CD8-positive, alpha-beta memory T cell (primary cell): ENCODE results near the gene TNNT3. TPM values are rescaled to one million over a fixed set of nuclear protein-coding genes. Genes with fewer than 3 reads are reported as not detected.
A peak's percentile ranks its signal among the peaks of the same experiment; 100 is the strongest.

Experiments
- CTCF ChIA-PET: fragments of 350-600 bp; sonication (Branson Sonifier 250); formaldehyde crosslinking; loops from one replicate; lab custom pipeline; 2021; ENCODE audit warnings: antibody characterized with exemption; lab: Charles Lee
- POLR2A ChIA-PET: fragments of 350-600 bp; sonication (Branson Sonifier 250); formaldehyde crosslinking; loops from one replicate; lab custom pipeline; 2021; ENCODE audit warnings: antibody characterized with exemption; lab: Charles Lee
- DNase-seq, 5 donors: peaks; one replicate each; pipeline versions ENCODE4 v3.0.0 to v3.0.0-alpha.2; 2020 to 2022; ENCODE audit warnings: mixed read lengths in 1 of 5
- H3K27ac ChIP-seq: one replicate; pipeline ENCODE4 v1.7.0; 2013; ENCODE audit warnings: low read depth, mild to moderate bottlenecking, low read length, moderate library complexity
- H3K27me3 ChIP-seq: 2 replicates; pipeline ENCODE4 v1.7.0; 2013; ENCODE audit warnings: low read length, mild to moderate bottlenecking; ENCODE audit not compliant: insufficient read depth, poor library complexity, severe bottlenecking
- H3K36me3 ChIP-seq: 2 replicates; pipeline ENCODE4 v1.7.0; 2013; ENCODE audit warnings: mild to moderate bottlenecking, low read length, moderate library complexity; ENCODE audit not compliant: insufficient read depth
- H3K4me1 ChIP-seq: 2 replicates; pipeline ENCODE4 v1.7.0; 2013; ENCODE audit warnings: mild to moderate bottlenecking, low read length, moderate library complexity; ENCODE audit not compliant: insufficient read depth
- H3K4me3 ChIP-seq: 2 replicates; pipeline ENCODE4 v1.7.0; 2013; ENCODE audit warnings: mild to moderate bottlenecking, low read length
- H3K9me3 ChIP-seq: 2 replicates; pipeline ENCODE4 v1.7.0; 2013; ENCODE audit warnings: mild to moderate bottlenecking, low read length
- H3K27ac Mint-ChIP-seq, 8 donors: one replicate each; pipeline ENCODE4 v1.8.0; 2020 to 2021; ENCODE audit warnings: mixed read lengths in 8 of 8, mild to moderate bottlenecking in 6 of 8, inconsistent platforms in 3 of 8, moderate library complexity in 3 of 8
- H3K27me3 Mint-ChIP-seq, 2 donors: one replicate each; pipeline ENCODE4 v1.8.0; 2020 to 2021; ENCODE audit warnings: mixed read lengths in 2 of 2, mild to moderate bottlenecking in 1 of 2, moderate library complexity in 1 of 2
- H3K36me3 Mint-ChIP-seq, 3 donors: one replicate each; pipeline ENCODE4 v1.8.0; 2020 to 2021; ENCODE audit warnings: mixed read lengths in 3 of 3, inconsistent platforms in 1 of 3, mild to moderate bottlenecking in 1 of 3
- H3K4me1 Mint-ChIP-seq, 3 donors: one replicate each; pipeline ENCODE4 v1.8.0; 2020 to 2021; ENCODE audit warnings: mixed read lengths in 3 of 3, inconsistent platforms in 1 of 3, mild to moderate bottlenecking in 1 of 3
- H3K4me3 Mint-ChIP-seq, 7 donors: one replicate each; pipeline ENCODE4 v1.8.0; 2020 to 2021; ENCODE audit warnings: mixed read lengths in 7 of 7, mild to moderate bottlenecking in 6 of 7, moderate library complexity in 4 of 7, inconsistent platforms in 2 of 7
- H3K9me3 Mint-ChIP-seq, 5 donors: one replicate each; pipeline ENCODE4 v1.8.0; 2020 to 2022; ENCODE audit warnings: mixed read lengths in 5 of 5, mild to moderate bottlenecking in 3 of 5, moderate library complexity in 2 of 5, inconsistent platforms in 1 of 5
- polyA plus RNA-seq: library from polyadenylated mRNA; unstranded; fragments of 300-500 nt; fragmentation: Illumina TruSeq; gene quantifications from one replicate; pipeline ENCODE4 v1.2.3, GENCODE V29; 2021
- total RNA-seq, 2 experiments: library from RNA; stranded (reverse); gene quantifications; one replicate each; pipeline ENCODE4 v1.2.3, GENCODE V29; 2021

TNNT3 gene
- total and polyA plus RNA-seq, 3 experiments from 2014 or later: 1.4 to 1.6 TPM; not detected in 1

GRCh38 chr11:1879342-1879940 lies 40.1 kb upstream of the TNNT3 start:
- H3K9me3 ChIP-seq: no peaks in the 10 kb centered on the region
- peaks cover 8% of the 10 kb centered on the region for H3K4me1 ChIP-seq
- DNase-seq: peak in 1 of 5 donors; percentile 39
- H3K4me1 Mint-ChIP-seq: peaks cover 7 to 43% (median 11%) of the 10 kb centered on the region in 3 donors
- H3K36me3 ChIP-seq: peaks cover 14% of the 10 kb centered on the region
- no peak overlapping the region for H3K4me3 Mint-ChIP-seq
- no peaks in the 10 kb centered on the region for H3K9me3 Mint-ChIP-seq
- H3K27ac Mint-ChIP-seq: peak overlapping the region in 2 of 8 donors; percentile 17 to 27
- no peaks in the 10 kb centered on the region for H3K27me3 ChIP-seq
- H3K4me3 ChIP-seq: no peak overlapping the region
- CTCF ChIA-PET: interaction anchor here (1.0 to 1.1 kb wide), 3 partner anchors 24 to 44 kb away, joined by 3 to 4 read pairs (median 3); partner anchors contain the start of gene SYT8
- POLR2A ChIA-PET: no interaction called here
- peaks cover 0 to 27% (median 0%) of the 10 kb centered on the region in 3 donors for H3K36me3 Mint-ChIP-seq
- no peak overlapping the region for H3K27ac ChIP-seq
- H3K27me3 Mint-ChIP-seq: no peaks in the 10 kb centered on the region

- H3K27me3 Mint-ChIP-seq: no peaks in the 10 kb centered on the region
- Histone ChIP-seq H3K27ac (no peak overlapping the region), H3K9me3 (no peaks in the 10 kb centered on the region), H3K4me3 (no peak overlapping the region), H3K4me1 (peaks cover 8% of the 10 kb centered on the region), H3K27me3 (no peaks in the 10 kb centered on the region), H3K36me3 (peaks cover 21% of the 10 kb centered on the region)
- H3K4me3 Mint-ChIP-seq: no peak overlapping the region
- H3K4me1 Mint-ChIP-seq: peaks cover 7 to 42% (median 11%) of the 10 kb centered on the region in 3 donors
- POLR2A ChIA-PET: no interaction called here
- peaks cover 0 to 26% (median 0%) of the 10 kb centered on the region in 3 donors for H3K36me3 Mint-ChIP-seq
- CTCF ChIA-PET: interaction anchor here (1.1 to 4.5 kb wide), 3 partner anchors 10 to 27 kb away, joined by 3 to 93 read pairs (median 13); partner anchors contain the start of gene LSP1
- peak overlapping the region in 4 of 8 donors; percentile 29 to 82 (median 76) for H3K27ac Mint-ChIP-seq
- peak in 1 of 5 donors; percentile 46 for DNase-seq
- H3K9me3 Mint-ChIP-seq: no peaks in the 10 kb centered on the region
Observed at GRCh38 chr11:1879941-1880720, 39.4 kb upstream of the TNNT3 start.

DNA sequence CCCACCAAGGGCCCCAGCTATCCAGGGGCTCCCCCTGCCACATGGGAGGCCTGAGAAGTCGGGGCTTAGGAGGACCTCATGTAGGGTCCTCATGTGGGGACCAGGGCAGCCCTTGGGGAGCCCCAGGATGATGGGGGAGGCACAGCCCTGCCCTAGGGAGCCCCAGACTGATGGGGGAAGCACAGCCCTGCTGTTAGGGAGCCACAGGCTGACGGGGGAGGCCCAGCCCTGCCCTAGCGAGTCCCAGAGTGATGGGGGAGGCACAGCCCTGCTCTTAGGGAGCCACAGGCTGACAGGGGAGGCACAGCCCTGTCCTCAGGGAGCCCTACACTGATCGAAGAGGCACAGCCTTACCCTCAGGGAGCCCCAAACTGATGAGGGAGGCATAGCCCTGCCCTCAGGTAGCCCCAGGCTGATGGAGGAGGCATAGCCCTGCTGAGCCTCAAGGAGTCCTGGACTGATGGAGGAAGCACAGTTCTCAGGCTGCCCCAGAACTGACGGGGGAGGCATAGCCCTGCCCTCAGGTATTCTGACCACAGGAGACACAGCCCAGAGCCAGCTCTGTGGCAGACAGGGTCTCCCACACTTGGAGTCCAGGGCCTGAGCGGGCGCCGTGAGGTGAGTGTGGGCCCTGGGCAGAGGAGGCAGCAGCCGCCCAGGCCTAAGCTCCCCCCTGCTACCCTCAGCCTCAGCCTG lies 38.6 kb upstream of the TNNT3 start:
- Histone ChIP-seq H3K4me3 (no peak overlapping the region), H3K27ac (no peak overlapping the region), H3K36me3 (peaks cover 28% of the 10 kb centered on the region), H3K27me3 (no peaks in the 10 kb centered on the region), H3K4me1 (peaks cover 8% of the 10 kb centered on the region), H3K9me3 (no peaks in the 10 kb centered on the region)
- Mint-ChIP-seq H3K27me3 (no peaks in the 10 kb centered on the region), H3K9me3 (no peaks in the 10 kb centered on the region), H3K4me1 (peaks cover 3 to 38% (median 11%) of the 10 kb centered on the region in 3 donors), H3K4me3 (no peak overlapping the region), H3K36me3 (peaks cover 0 to 22% (median 0%) of the 10 kb centered on the region in 3 donors), H3K27ac (peak overlapping the region in 5 of 8 donors; percentile 11 to 82 (median 76))
- DNase-seq: peak in 1 of 5 donors; percentile 43
- CTCF ChIA-PET: interaction anchor here (1.1 to 4.5 kb wide), 6 partner anchors 11 to 228 kb away, joined by 3 to 93 read pairs (median 11); partner anchors contain the start of genes LSP1 and SYT8
- POLR2A ChIA-PET: no interaction called here

GRCh38 chr11:1881442-1882264 lies 37.9 kb upstream of the TNNT3 start:
- peak in 1 of 5 donors; percentile 43 for DNase-seq

GRCh38 chr11:1882265-1883238 lies 37.0 kb upstream of the TNNT3 start:
- peak; percentile 59 to 83 (median 75) for DNase-seq
- Histone ChIP-seq H3K36me3 (peaks cover 36% of the 10 kb centered on the region), H3K27me3 (no peaks in the 10 kb centered on the region), H3K4me1 (peaks cover 8% of the 10 kb centered on the region), H3K27ac (no peak overlapping the region), H3K4me3 (no peak overlapping the region), H3K9me3 (no peaks in the 10 kb centered on the region)
- POLR2A ChIA-PET: interaction anchor here (0.6 to 1.2 kb wide), 3 partner anchors 65 to 269 kb away, joined by 3 to 5 read pairs (median 4); partner anchors contain the start of gene MRPL23
- Mint-ChIP-seq H3K9me3 (no peaks in the 10 kb centered on the region), H3K36me3 (peaks cover 0 to 18% (median 0%) of the 10 kb centered on the region in 3 donors), H3K27me3 (no peaks in the 10 kb centered on the region), H3K4me1 (peaks cover 3 to 33% (median 12%) of the 10 kb centered on the region in 3 donors), H3K4me3 (no peak overlapping the region), H3K27ac (peak overlapping the region in 1 of 8 donors; percentile 38)
- CTCF ChIA-PET: interaction anchor here (0.8 to 4.5 kb wide), 28 partner anchors 9 to 273 kb away, joined by 3 to 93 read pairs (median 6); partner anchors contain the start of genes LSP1, MRPL23, PRR33 and SYT8

More at GRCh38 chr11:1881442-1882264, 37.9 kb upstream of the TNNT3 start:
- POLR2A ChIA-PET: interaction anchor here (0.6 to 1.2 kb wide), 3 partner anchors 66 to 270 kb away, joined by 3 to 5 read pairs (median 4); partner anchors contain the start of gene MRPL23
- Histone ChIP-seq H3K27ac (no peak overlapping the region), H3K36me3 (peaks cover 36% of the 10 kb centered on the region), H3K4me1 (peaks cover 8% of the 10 kb centered on the region), H3K4me3 (no peak overlapping the region), H3K27me3 (no peaks in the 10 kb centered on the region), H3K9me3 (no peaks in the 10 kb centered on the region)
- Mint-ChIP-seq H3K27me3 (no peaks in the 10 kb centered on the region), H3K4me3 (no peak overlapping the region), H3K27ac (peak overlapping the region in 2 of 8 donors; percentile 12 to 87), H3K9me3 (no peaks in the 10 kb centered on the region), H3K36me3 (peaks cover 0 to 20% (median 0%) of the 10 kb centered on the region in 3 donors), H3K4me1 (peaks cover 2 to 32% (median 11%) of the 10 kb centered on the region in 3 donors)
- CTCF ChIA-PET: interaction anchor here (0.8 to 4.5 kb wide), 28 partner anchors 10 to 274 kb away, joined by 3 to 93 read pairs (median 6); partner anchors contain the start of genes LSP1, MRPL23, PRR33 and SYT8
